Vagina (tissue), 2 donors: ENCODE measurements around the gene SF3B5. TPM values are rescaled to one million over a fixed set of nuclear protein-coding genes. Genes with fewer than 3 reads are reported as not detected.

Experiments
- DNase-seq, 2 donors: peaks; one replicate each; pipeline ENCODE4 v3.0.0-alpha.2; 2017; ENCODE audit errors: extremely low spot score in 2 of 2
- H3K27ac ChIP-seq: fragments of 200-600 bp; sonication (generic); one replicate; pipeline ENCODE4 v1.5.1; 2019
- H3K27me3 ChIP-seq: fragments of 200-600 bp; sonication (generic); one replicate; pipeline ENCODE4 v1.5.1; 2019
- H3K36me3 ChIP-seq, 2 donors: fragments of 200-600 bp; sonication (generic); one replicate each; pipeline ENCODE4 v1.5.1; 2017 to 2019
- H3K4me1 ChIP-seq: fragments of 200-600 bp; sonication (generic); one replicate; pipeline ENCODE4 v1.5.1; 2019
- H3K4me3 ChIP-seq, 2 donors: fragments of 200-600 bp; sonication (generic); 1 replicate in 1 of 2; 2 replicates in 1 of 2; pipeline ENCODE4 v1.5.1; 2016 to 2019
- H3K9me3 ChIP-seq: fragments of 200-600 bp; sonication (generic); one replicate; pipeline ENCODE4 v1.5.1; 2019
- POLR2A ChIP-seq, 2 donors: fragments of 450-650 bp; IDR thresholded peaks; one replicate each; pipeline ENCODE4 v1.6.1; 2017; ENCODE audit warnings: antibody characterized with exemption in 2 of 2, mild to moderate bottlenecking in 2 of 2, moderate library complexity in 2 of 2
- POLR2AphosphoS5 ChIP-seq, 2 donors: sonication (generic); formaldehyde crosslinking; IDR thresholded peaks; one replicate each; pipeline ENCODE4 v1.9.0; 2017; ENCODE audit warnings: antibody characterized with exemption in 2 of 2, mild to moderate bottlenecking in 2 of 2, low read depth in 1 of 2; ENCODE audit not compliant: insufficient read depth in 1 of 2
- intact Hi-C: fragments of 100-400 bp; cut with DNase I; formaldehyde crosslinking; loops from one replicate; pipeline ENCODE4 v1.15.1; 2023
- total RNA-seq: library from RNA; depleted of rRNA; stranded (reverse); fragments of >200 nt; gene quantifications from one replicate; pipeline ENCODE4 v1.2.3, GENCODE V29; 2016
- TF ChIP-seq, protein P1 (sequence below), 3 experiments: fragments of 450-650 bp in 2 of 3; fragments of 200-600 bp in 1 of 3; sonication (generic) in 1 of 3; IDR thresholded peaks; one replicate each; pipeline ENCODE4 v1.5.1; 2017 to 2019; ENCODE audit warnings: antibody characterized with exemption in 3 of 3, mild to moderate bottlenecking in 2 of 3, moderate library complexity in 2 of 3

Gene SF3B5
- total RNA-seq, 1 donor from 2014 or later, result 134 TPM

DNA sequence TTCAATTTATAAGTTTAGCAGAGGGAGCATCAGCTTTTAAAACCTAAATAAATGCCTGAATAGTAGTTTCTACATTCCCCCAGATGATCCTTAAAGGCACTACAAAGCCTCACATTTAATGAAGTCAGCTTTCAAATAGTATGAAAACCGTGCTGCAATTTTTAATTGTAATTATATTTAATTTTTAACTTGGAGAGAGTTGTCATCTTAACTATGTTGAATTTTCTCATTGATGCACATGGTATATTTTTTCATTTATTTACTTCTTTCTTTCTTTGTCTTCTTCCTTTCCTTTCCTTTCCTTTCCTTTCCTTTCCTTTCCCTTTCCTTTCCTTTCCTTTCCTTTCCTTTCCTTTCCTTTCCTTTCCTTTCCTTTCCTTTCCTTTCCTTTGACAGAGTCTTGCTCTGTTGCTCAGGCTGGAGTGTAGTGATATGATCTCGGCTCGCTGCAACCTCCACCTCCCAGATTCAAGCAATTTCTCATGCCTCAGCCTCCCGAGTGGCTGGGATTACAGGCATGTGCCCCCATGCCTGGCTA lies 7.7 kb upstream of the SF3B5 start:
- H3K9me3 ChIP-seq, result no peaks in the 10 kb centered on the region
- no peaks in the 10 kb centered on the region for H3K27me3 ChIP-seq
- H3K36me3 ChIP-seq, result no peaks in the 10 kb centered on the region
- TF ChIP-seq, protein P1, sequence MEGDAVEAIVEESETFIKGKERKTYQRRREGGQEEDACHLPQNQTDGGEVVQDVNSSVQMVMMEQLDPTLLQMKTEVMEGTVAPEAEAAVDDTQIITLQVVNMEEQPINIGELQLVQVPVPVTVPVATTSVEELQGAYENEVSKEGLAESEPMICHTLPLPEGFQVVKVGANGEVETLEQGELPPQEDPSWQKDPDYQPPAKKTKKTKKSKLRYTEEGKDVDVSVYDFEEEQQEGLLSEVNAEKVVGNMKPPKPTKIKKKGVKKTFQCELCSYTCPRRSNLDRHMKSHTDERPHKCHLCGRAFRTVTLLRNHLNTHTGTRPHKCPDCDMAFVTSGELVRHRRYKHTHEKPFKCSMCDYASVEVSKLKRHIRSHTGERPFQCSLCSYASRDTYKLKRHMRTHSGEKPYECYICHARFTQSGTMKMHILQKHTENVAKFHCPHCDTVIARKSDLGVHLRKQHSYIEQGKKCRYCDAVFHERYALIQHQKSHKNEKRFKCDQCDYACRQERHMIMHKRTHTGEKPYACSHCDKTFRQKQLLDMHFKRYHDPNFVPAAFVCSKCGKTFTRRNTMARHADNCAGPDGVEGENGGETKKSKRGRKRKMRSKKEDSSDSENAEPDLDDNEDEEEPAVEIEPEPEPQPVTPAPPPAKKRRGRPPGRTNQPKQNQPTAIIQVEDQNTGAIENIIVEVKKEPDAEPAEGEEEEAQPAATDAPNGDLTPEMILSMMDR (IDR thresholded peaks at IDR 0.05), result no peak
- TF ChIP-seq POLR2AphosphoS5 (IDR thresholded peaks at IDR 0.05; ENCODE audit: insufficient read depth in 1 of 2, low read depth in 1 of 2) (no peak), POLR2A (IDR thresholded peaks at IDR 0.05) (no peak)
- intact Hi-C loops, result no loop called here
- H3K4me3 ChIP-seq, result no peak overlapping the region
- H3K4me1 ChIP-seq, result no peaks in the 10 kb centered on the region
- H3K27ac ChIP-seq, result no peak overlapping the region
- DNase-seq, result no peak

DNA sequence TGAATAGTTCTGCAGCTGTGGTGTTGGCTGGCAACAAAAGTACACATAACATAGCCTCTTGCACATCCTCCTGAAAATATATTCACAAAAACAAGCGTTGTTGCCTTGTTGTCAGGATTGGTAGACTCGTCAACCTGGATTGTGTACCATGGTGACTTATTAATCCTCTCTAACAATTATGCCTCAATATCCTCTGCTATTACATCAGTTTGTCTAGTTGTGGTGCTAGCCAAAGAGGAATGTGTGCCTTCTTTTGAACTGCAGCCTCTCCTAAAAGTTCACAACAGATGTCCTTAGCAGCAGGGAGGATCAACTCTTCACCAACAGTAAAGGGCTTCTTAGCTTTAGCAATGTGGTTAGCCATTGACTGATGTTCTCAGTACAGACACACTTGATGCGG lies 3.6 kb upstream of the SF3B5 start:
- Histone ChIP-seq H3K27ac (no peak overlapping the region), H3K9me3 (no peaks in the 10 kb centered on the region), H3K27me3 (no peaks in the 10 kb centered on the region), H3K4me1 (peaks cover 11% of the 10 kb centered on the region), H3K4me3 (no peak overlapping the region), H3K36me3 (no peaks in the 10 kb centered on the region)
- intact Hi-C loops, result loop anchor here (5.0 kb wide), 1 partner anchor 118 kb away; no protein-coding TSS in a partner anchor
- no peak for TF ChIP-seq POLR2A (IDR thresholded peaks at IDR 0.05)
- no peak for TF ChIP-seq POLR2AphosphoS5 (IDR thresholded peaks at IDR 0.05; ENCODE audit: insufficient read depth in 1 of 2, low read depth in 1 of 2)
- TF ChIP-seq, protein P1 (IDR thresholded peaks at IDR 0.05), result no peak
- DNase-seq, result no peak

DNA sequence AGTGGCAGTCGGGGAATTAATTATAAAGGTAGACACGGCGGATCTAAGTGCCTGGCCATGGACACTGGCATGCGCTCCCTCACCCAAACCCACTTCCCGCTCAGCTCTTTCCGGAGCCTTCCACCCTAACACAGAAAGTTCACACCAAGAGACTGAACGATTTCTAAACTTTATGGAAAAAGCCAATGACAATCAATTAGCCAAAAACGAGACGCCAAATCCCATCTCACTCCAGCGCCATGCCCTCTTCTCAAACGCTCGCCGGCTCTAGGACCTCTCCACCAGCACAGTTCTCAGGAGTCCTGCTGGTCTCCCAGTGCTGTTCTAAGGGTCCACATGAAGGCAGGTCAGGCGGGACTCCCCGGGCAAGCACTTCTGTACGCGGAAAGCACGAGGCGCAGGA lies 641 bp downstream of the SF3B5 start:
- intact Hi-C loops, result loop anchor here (5.0 kb wide), 1 partner anchor 123 kb away; no protein-coding TSS in a partner anchor

DNA sequence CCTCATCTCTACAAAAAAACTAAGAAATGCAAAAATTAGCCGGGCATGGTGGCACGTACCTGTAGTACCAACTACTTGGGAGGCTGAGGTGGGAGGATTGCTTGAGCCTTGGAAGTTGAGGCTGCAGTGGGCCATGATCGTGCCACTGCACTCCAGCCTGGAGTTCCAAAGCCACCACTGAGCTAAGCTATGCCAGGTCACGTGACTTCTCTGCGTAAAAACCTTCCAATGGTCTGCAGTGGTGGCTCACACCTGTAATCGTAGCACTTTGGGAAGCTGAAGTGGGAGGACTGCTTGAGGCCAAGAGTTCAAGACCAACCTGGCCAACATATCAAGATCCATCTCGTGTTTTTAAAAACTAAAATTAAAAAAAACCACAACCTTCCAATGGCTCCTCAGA lies 1.7 kb downstream of the SF3B5 start:
- intact Hi-C loops, result no loop called here
- no peak overlapping the region for H3K4me3 ChIP-seq

More for the DNA sequence above, 641 bp downstream of the SF3B5 start:
- Histone ChIP-seq H3K36me3 (no peaks in the 10 kb centered on the region), H3K4me3 (peak overlapping the region; percentile 53 to 70), H3K4me1 (peaks cover 20% of the 10 kb centered on the region), H3K9me3 (no peaks in the 10 kb centered on the region), H3K27me3 (no peaks in the 10 kb centered on the region), H3K27ac (peak overlapping the region; percentile 58)
- TF ChIP-seq POLR2A (IDR thresholded peaks at IDR 0.05), result no peak
- no peak for DNase-seq

DNA sequence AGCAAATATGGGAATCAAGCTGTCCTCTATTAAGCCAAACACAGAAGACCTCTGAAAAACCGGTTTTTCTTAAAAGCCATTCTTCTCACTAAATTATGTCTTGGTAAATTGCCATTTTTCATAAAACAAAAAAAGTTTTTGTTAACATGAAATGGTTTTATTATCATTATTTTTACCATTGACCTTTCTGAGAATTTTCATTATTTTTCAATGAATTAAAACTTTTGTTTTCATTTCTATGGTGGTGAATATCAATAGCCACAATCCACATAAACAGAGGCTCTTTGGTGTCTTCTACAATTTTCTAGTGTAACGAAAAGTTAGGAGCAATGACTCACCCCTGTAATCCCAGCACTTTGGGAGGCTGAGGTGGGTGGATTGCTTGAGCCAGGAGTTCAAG lies 2.1 kb downstream of the SF3B5 start:
- TF ChIP-seq POLR2A (IDR thresholded peaks at IDR 0.05) (no peak), POLR2AphosphoS5 (IDR thresholded peaks at IDR 0.05; ENCODE audit: insufficient read depth in 1 of 2, low read depth in 1 of 2) (no peak)
- TF ChIP-seq, protein P1 (IDR thresholded peaks at IDR 0.05), result no peak
- H3K4me1 ChIP-seq, result peaks cover 20% of the 10 kb centered on the region
- no peak overlapping the region for H3K4me3 ChIP-seq
- no peaks in the 10 kb centered on the region for H3K27me3 ChIP-seq
- H3K9me3 ChIP-seq, result no peaks in the 10 kb centered on the region
- intact Hi-C loops, result no loop called here
- no peaks in the 10 kb centered on the region for H3K36me3 ChIP-seq
- no peak overlapping the region for H3K27ac ChIP-seq
- DNase-seq, result no peak

More for the DNA sequence above, 1.7 kb downstream of the SF3B5 start:
- Histone ChIP-seq H3K27me3 (no peaks in the 10 kb centered on the region), H3K36me3 (no peaks in the 10 kb centered on the region), H3K9me3 (no peaks in the 10 kb centered on the region), H3K4me1 (peaks cover 20% of the 10 kb centered on the region), H3K27ac (no peak overlapping the region)
- TF ChIP-seq, protein P1 (IDR thresholded peaks at IDR 0.05), result no peak
- TF ChIP-seq POLR2AphosphoS5 (IDR thresholded peaks at IDR 0.05; ENCODE audit: insufficient read depth in 1 of 2, low read depth in 1 of 2) (no peak), POLR2A (IDR thresholded peaks at IDR 0.05) (no peak)
- no peak for DNase-seq
